CD8-positive, alpha-beta memory T cell (primary cell): ENCODE data around the gene ACTL8. TPM values are rescaled to one million over a fixed set of nuclear protein-coding genes. Genes with fewer than 3 reads are reported as not detected.

Source experiments
- CTCF ChIA-PET: fragments of 350-600 bp; sonication (Branson Sonifier 250); formaldehyde crosslinking; loops from one replicate; lab custom pipeline; 2021; ENCODE audit warnings: antibody characterized with exemption; lab: Charles Lee
- POLR2A ChIA-PET: fragments of 350-600 bp; sonication (Branson Sonifier 250); formaldehyde crosslinking; loops from one replicate; lab custom pipeline; 2021; ENCODE audit warnings: antibody characterized with exemption; lab: Charles Lee
- DNase-seq, 5 donors: peaks; one replicate each; pipeline versions ENCODE4 v3.0.0 to v3.0.0-alpha.2; 2020 to 2022; ENCODE audit warnings: mixed read lengths in 1 of 5
- H3K27ac ChIP-seq: one replicate; pipeline ENCODE4 v1.7.0; 2013; ENCODE audit warnings: low read depth, mild to moderate bottlenecking, low read length, moderate library complexity
- H3K27me3 ChIP-seq: 2 replicates; pipeline ENCODE4 v1.7.0; 2013; ENCODE audit warnings: low read length, mild to moderate bottlenecking; ENCODE audit not compliant: insufficient read depth, poor library complexity, severe bottlenecking
- H3K36me3 ChIP-seq: 2 replicates; pipeline ENCODE4 v1.7.0; 2013; ENCODE audit warnings: mild to moderate bottlenecking, low read length, moderate library complexity; ENCODE audit not compliant: insufficient read depth
- H3K4me1 ChIP-seq: 2 replicates; pipeline ENCODE4 v1.7.0; 2013; ENCODE audit warnings: mild to moderate bottlenecking, low read length, moderate library complexity; ENCODE audit not compliant: insufficient read depth
- H3K4me3 ChIP-seq: 2 replicates; pipeline ENCODE4 v1.7.0; 2013; ENCODE audit warnings: mild to moderate bottlenecking, low read length
- H3K9me3 ChIP-seq: 2 replicates; pipeline ENCODE4 v1.7.0; 2013; ENCODE audit warnings: mild to moderate bottlenecking, low read length
- H3K27ac Mint-ChIP-seq, 8 donors: one replicate each; pipeline ENCODE4 v1.8.0; 2020 to 2021; ENCODE audit warnings: mixed read lengths in 8 of 8, mild to moderate bottlenecking in 6 of 8, inconsistent platforms in 3 of 8, moderate library complexity in 3 of 8
- H3K27me3 Mint-ChIP-seq, 2 donors: one replicate each; pipeline ENCODE4 v1.8.0; 2020 to 2021; ENCODE audit warnings: mixed read lengths in 2 of 2, mild to moderate bottlenecking in 1 of 2, moderate library complexity in 1 of 2
- H3K36me3 Mint-ChIP-seq, 3 donors: one replicate each; pipeline ENCODE4 v1.8.0; 2020 to 2021; ENCODE audit warnings: mixed read lengths in 3 of 3, inconsistent platforms in 1 of 3, mild to moderate bottlenecking in 1 of 3
- H3K4me1 Mint-ChIP-seq, 3 donors: one replicate each; pipeline ENCODE4 v1.8.0; 2020 to 2021; ENCODE audit warnings: mixed read lengths in 3 of 3, inconsistent platforms in 1 of 3, mild to moderate bottlenecking in 1 of 3
- H3K4me3 Mint-ChIP-seq, 7 donors: one replicate each; pipeline ENCODE4 v1.8.0; 2020 to 2021; ENCODE audit warnings: mixed read lengths in 7 of 7, mild to moderate bottlenecking in 6 of 7, moderate library complexity in 4 of 7, inconsistent platforms in 2 of 7
- H3K9me3 Mint-ChIP-seq, 5 donors: one replicate each; pipeline ENCODE4 v1.8.0; 2020 to 2022; ENCODE audit warnings: mixed read lengths in 5 of 5, mild to moderate bottlenecking in 3 of 5, moderate library complexity in 2 of 5, inconsistent platforms in 1 of 5
- polyA plus RNA-seq: library from polyadenylated mRNA; unstranded; fragments of 300-500 nt; fragmentation: Illumina TruSeq; gene quantifications from one replicate; pipeline ENCODE4 v1.2.3, GENCODE V29; 2021
- total RNA-seq, 2 experiments: library from RNA; stranded (reverse); gene quantifications; one replicate each; pipeline ENCODE4 v1.2.3, GENCODE V29; 2021

The ACTL8 gene
- total and polyA plus RNA-seq, 3 experiments from 2014 or later: not detected

- peaks cover 15 to 27% of the 10 kb centered on the region in 2 donors for H3K27me3 Mint-ChIP-seq
- CTCF ChIA-PET: no interaction called here
Observed at GRCh38 chr1:17819129-17819802, 64.1 kb downstream of the ACTL8 start.

GRCh38 chr1:17820198-17820597, 65.1 kb downstream of the ACTL8 start:
- peaks cover 0 to 2% (median 0%) of the 10 kb centered on the region in 3 donors for H3K36me3 Mint-ChIP-seq
- POLR2A ChIA-PET: no interaction called here

More at GRCh38 chr1:17819129-17819802, 64.1 kb downstream of the ACTL8 start:
- Mint-ChIP-seq H3K4me1 (no peaks in the 10 kb centered on the region), H3K4me3 (no peak overlapping the region), H3K27ac (no peak overlapping the region), H3K36me3 (peaks cover 0 to 4% (median 2%) of the 10 kb centered on the region in 3 donors), H3K9me3 (peaks cover 5 to 13% (median 6%) of the 10 kb centered on the region in 5 donors)
- Histone ChIP-seq H3K36me3 (no peaks in the 10 kb centered on the region), H3K4me1 (no peaks in the 10 kb centered on the region), H3K27ac (no peak overlapping the region), H3K9me3 (no peaks in the 10 kb centered on the region), H3K4me3 (no peak overlapping the region), H3K27me3 (no peaks in the 10 kb centered on the region)
- POLR2A ChIA-PET: no interaction called here
- no peak for DNase-seq

DNA sequence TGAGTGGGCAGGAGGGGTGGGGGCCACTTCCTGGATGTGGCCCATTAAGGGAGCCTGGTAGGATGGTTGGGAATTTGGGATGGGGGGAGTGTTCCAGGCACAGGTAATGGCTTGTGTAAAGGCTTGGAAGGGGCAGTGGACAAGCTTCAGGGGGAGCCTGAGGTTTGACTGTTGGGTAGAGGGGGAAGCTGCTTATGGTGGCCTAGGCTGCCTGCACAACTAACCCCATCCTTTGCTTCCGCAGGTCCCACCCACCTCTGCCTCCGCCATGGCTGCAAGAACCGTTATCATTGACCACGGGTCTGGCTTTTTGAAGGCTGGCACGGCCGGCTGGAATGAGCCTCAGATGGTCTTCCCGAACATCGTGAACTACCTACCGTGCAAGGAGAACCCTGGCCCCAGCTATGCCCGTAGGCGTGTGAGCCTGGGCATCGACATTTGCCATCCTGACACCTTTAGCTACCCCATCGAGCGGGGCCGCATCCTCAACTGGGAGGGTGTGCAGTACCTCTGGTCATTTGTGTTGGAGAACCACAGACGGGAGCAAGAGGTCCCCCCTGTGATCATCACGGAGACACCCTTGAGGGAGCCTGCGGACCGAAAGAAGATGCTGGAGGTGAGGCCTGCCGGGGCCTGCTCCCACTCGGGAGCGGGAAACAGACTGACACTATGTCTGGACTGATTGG, 67.8 kb downstream of the ACTL8 start:
- no peak overlapping the region for H3K27ac Mint-ChIP-seq
- no peaks in the 10 kb centered on the region for H3K4me1 ChIP-seq
- no peaks in the 10 kb centered on the region for H3K9me3 ChIP-seq
- no peaks in the 10 kb centered on the region for H3K36me3 ChIP-seq
- H3K4me3 Mint-ChIP-seq: no peak overlapping the region
- H3K27me3 Mint-ChIP-seq: peaks cover 14 to 38% of the 10 kb centered on the region in 2 donors
- no peaks in the 10 kb centered on the region for H3K9me3 Mint-ChIP-seq
- no peak overlapping the region for H3K4me3 ChIP-seq
- no peaks in the 10 kb centered on the region for H3K27me3 ChIP-seq
- H3K4me1 Mint-ChIP-seq: no peaks in the 10 kb centered on the region
- POLR2A ChIA-PET: no interaction called here
- no peak overlapping the region for H3K27ac ChIP-seq
- peaks cover 0 to 2% (median 0%) of the 10 kb centered on the region in 3 donors for H3K36me3 Mint-ChIP-seq
- CTCF ChIA-PET: no interaction called here
- no peak for DNase-seq

More at GRCh38 chr1:17820198-17820597, 65.1 kb downstream of the ACTL8 start:
- Histone ChIP-seq H3K27ac (no peak overlapping the region), H3K36me3 (no peaks in the 10 kb centered on the region), H3K27me3 (no peaks in the 10 kb centered on the region), H3K9me3 (no peaks in the 10 kb centered on the region), H3K4me1 (no peaks in the 10 kb centered on the region), H3K4me3 (no peak overlapping the region)
- CTCF ChIA-PET: no interaction called here
- Mint-ChIP-seq H3K4me1 (no peaks in the 10 kb centered on the region), H3K27me3 (peaks cover 15 to 27% of the 10 kb centered on the region in 2 donors), H3K9me3 (peaks cover 2 to 10% (median 6%) of the 10 kb centered on the region in 5 donors), H3K27ac (no peak overlapping the region), H3K4me3 (no peak overlapping the region)
- no peak for DNase-seq

DNA sequence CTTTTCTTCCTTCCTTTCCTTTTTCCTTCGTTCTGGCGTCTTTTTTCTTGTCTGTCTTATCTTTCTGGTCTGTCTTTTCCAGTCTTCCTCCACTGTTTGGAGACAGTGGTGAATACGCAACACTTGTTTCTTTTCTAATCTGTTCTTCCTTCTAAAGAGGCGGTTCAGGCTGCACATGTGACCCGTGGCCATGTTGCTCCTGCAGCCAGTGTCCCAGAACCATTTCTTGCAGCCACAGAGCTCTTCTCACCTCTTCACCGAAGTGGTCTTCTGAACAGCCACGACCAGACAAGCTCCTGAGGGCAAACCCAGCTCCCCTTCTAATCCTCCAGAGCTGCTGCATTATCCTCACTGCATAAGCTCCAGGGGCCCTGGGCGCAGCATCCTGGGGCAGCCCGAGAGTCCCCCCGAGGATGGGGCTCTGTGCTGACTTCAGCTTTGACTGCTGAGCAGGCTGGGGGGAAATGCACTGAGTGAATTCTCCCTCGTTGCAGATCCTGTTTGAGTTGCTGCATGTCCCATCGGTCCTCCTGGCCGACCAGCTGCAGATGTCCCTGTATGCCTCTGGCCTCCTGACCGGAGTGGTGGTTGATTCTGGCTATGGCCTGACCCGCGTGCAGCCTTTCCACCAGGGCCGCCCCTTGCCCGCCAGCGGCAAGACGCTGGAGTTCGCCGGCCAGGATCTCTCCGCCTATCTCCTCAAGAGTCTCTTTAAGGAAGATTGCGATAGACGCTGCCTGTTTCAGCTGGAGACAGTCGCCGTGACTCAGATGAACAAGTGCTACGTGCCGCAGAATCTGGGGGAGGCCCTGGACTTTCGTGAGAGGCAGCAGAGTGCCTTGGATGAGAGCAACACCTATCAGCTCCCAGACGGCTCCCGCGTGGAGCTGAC, 70.4 kb downstream of the ACTL8 start:
- Mint-ChIP-seq H3K36me3 (no peaks in the 10 kb centered on the region), H3K27me3 (peaks cover 10 to 37% of the 10 kb centered on the region in 2 donors), H3K4me3 (no peak overlapping the region), H3K9me3 (no peaks in the 10 kb centered on the region), H3K4me1 (no peaks in the 10 kb centered on the region), H3K27ac (no peak overlapping the region)
- no peak overlapping the region for H3K27ac ChIP-seq
- no peaks in the 10 kb centered on the region for H3K9me3 ChIP-seq
- no peaks in the 10 kb centered on the region for H3K27me3 ChIP-seq
- H3K4me3 ChIP-seq: no peak overlapping the region
- no peaks in the 10 kb centered on the region for H3K4me1 ChIP-seq
- POLR2A ChIA-PET: no interaction called here
- CTCF ChIA-PET: no interaction called here
- H3K36me3 ChIP-seq: no peaks in the 10 kb centered on the region
- no peak for DNase-seq

GRCh38 chr1:17826165-17826488, 71.0 kb downstream of the ACTL8 start:
- Mint-ChIP-seq H3K27ac (no peak overlapping the region), H3K4me1 (no peaks in the 10 kb centered on the region), H3K27me3 (peaks cover 9 to 38% of the 10 kb centered on the region in 2 donors), H3K36me3 (no peaks in the 10 kb centered on the region), H3K4me3 (no peak overlapping the region), H3K9me3 (peaks cover 0 to 1% (median 0%) of the 10 kb centered on the region in 5 donors)
- ChIA-PET CTCF (no interaction called here), POLR2A (no interaction called here)
- no peak for DNase-seq
- Histone ChIP-seq H3K9me3 (no peaks in the 10 kb centered on the region), H3K36me3 (no peaks in the 10 kb centered on the region), H3K27ac (no peak overlapping the region), H3K27me3 (no peaks in the 10 kb centered on the region), H3K4me3 (no peak overlapping the region), H3K4me1 (no peaks in the 10 kb centered on the region)

DNA sequence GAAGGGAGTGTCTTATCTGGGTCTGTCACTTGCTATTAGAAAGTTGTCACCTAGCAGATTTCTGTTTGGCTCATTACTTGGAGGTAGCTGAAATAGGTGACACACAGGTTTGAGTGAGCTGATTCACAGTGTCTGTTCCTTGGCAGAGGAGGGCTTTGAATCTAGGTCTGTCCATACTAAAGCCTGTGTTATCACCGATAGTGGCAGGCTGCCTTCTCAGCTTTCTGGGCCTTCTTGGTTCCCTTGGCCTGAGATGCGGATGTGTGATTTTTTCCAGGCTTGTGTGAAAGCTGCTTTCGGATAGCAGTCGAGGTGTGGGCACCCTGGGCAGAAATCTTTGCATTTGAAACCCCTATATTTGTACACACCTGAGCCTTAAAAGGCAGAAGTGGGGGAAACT, 73.9 kb downstream of the ACTL8 start:
- Mint-ChIP-seq H3K27me3 (peaks cover 3 to 29% of the 10 kb centered on the region in 2 donors), H3K9me3 (peaks cover 0 to 2% (median 0%) of the 10 kb centered on the region in 5 donors), H3K4me3 (no peak overlapping the region), H3K27ac (no peak overlapping the region), H3K4me1 (no peaks in the 10 kb centered on the region), H3K36me3 (no peaks in the 10 kb centered on the region)
- Histone ChIP-seq H3K4me3 (no peak overlapping the region), H3K27me3 (no peaks in the 10 kb centered on the region), H3K36me3 (no peaks in the 10 kb centered on the region), H3K4me1 (no peaks in the 10 kb centered on the region), H3K9me3 (no peaks in the 10 kb centered on the region), H3K27ac (no peak overlapping the region)
- DNase-seq: no peak
- ChIA-PET CTCF (no interaction called here), POLR2A (no interaction called here)

DNA sequence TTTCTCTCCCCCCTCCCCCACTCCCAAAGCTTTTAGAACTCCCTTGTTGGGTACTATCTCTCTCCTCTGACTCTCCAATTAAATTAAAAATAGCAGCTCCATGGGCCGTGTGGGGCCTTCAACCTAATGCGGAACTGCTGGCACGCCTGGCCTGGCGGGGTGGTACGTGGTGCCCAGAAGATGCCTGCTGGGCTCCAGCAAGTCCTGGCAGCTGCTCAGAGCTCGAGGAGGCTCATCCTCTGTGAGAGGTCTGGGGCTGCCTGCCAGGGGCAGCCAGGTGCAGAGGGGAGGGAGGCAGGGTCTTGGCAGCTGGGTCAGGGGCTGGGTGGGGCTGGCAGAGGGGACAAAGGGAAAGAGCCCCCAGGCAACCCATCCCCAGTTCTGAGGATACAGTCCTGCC, 74.4 kb downstream of the ACTL8 start:
- H3K4me1 ChIP-seq: no peaks in the 10 kb centered on the region
- no peak overlapping the region for H3K27ac Mint-ChIP-seq
- no peaks in the 10 kb centered on the region for H3K4me1 Mint-ChIP-seq
- no peaks in the 10 kb centered on the region for H3K9me3 ChIP-seq
- no peaks in the 10 kb centered on the region for H3K36me3 Mint-ChIP-seq
- H3K4me3 ChIP-seq: no peak overlapping the region
- CTCF ChIA-PET: no interaction called here
- POLR2A ChIA-PET: no interaction called here
- H3K27ac ChIP-seq: no peak overlapping the region
- no peaks in the 10 kb centered on the region for H3K36me3 ChIP-seq
- H3K4me3 Mint-ChIP-seq: no peak overlapping the region
- peaks cover 0 to 2% (median 0%) of the 10 kb centered on the region in 5 donors for H3K9me3 Mint-ChIP-seq
- DNase-seq: no peak
- peaks cover 2 to 29% of the 10 kb centered on the region in 2 donors for H3K27me3 Mint-ChIP-seq
- H3K27me3 ChIP-seq: no peaks in the 10 kb centered on the region

GRCh38 chr1:17831597-17831996, 76.5 kb downstream of the ACTL8 start:
- H3K27ac ChIP-seq: no peak overlapping the region
- H3K4me1 ChIP-seq: no peaks in the 10 kb centered on the region
- no peak for DNase-seq
- no peaks in the 10 kb centered on the region for H3K36me3 Mint-ChIP-seq
- H3K27me3 ChIP-seq: no peaks in the 10 kb centered on the region
- no peaks in the 10 kb centered on the region for H3K36me3 ChIP-seq
- no peak overlapping the region for H3K4me3 ChIP-seq
- ChIA-PET POLR2A (no interaction called here), CTCF (no interaction called here)
- no peaks in the 10 kb centered on the region for H3K4me1 Mint-ChIP-seq
- peaks cover 7 to 42% of the 10 kb centered on the region in 2 donors for H3K27me3 Mint-ChIP-seq
- no peak overlapping the region for H3K27ac Mint-ChIP-seq
- no peak overlapping the region for H3K4me3 Mint-ChIP-seq
- peaks cover 0 to 2% (median 0%) of the 10 kb centered on the region in 5 donors for H3K9me3 Mint-ChIP-seq
- no peaks in the 10 kb centered on the region for H3K9me3 ChIP-seq
